ENCODE measurements around the gene MGAT3. TPM values are rescaled to one million over a fixed set of nuclear protein-coding genes. Genes with fewer than 3 reads are reported as not detected.

Gene MGAT3
- total RNA-seq, 4 donors from 2014 or later = 0.26 to 11.8 (median 9.5) TPM; not detected in 1

DNA sequence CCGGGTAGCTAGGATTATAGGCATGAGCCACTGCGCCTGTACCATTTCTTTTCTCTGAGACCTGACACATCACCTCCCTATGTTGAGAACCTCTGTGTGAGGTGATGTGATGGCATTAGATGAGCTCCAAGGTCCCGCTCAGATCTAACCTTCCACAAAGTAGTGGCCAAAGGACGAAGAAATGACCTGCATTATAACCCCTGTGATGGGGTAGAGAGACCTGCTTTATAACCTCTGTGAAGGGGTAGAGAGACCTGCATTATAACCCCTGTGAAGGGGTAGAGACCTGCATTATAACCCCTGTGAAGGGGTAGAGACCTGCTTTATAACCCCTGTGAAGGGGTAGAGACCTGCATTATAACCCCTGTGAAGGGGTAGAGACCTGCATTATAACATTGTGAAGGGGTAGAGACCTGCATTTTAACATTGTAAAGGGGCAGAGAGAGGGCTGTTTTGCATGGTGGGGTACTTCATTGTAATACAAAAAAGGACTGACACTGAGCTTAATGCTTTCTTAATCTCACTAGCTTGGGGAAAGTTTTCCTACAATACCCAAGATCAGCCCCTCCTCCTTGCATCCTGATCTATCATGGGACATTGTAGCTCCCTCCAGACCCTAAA, 53.8 kb downstream of the MGAT3 start:
- Histone ChIP-seq H3K27ac (no peak overlapping the region), H3K4me1 (no peaks in the 10 kb centered on the region), H3K36me3 (no peaks in the 10 kb centered on the region), H3K4me3 (no peak overlapping the region), H3K27me3 (no peaks in the 10 kb centered on the region), H3K9me3 (no peaks in the 10 kb centered on the region)
- intact Hi-C loops (cut with DNase I; ENCODE audit: low total_unique reads) = loop anchor here (10.0 kb wide), 1 partner anchor 336 kb away; no protein-coding TSS in a partner anchor
- DNase-seq = no peak
- TF ChIP-seq, protein P1, sequence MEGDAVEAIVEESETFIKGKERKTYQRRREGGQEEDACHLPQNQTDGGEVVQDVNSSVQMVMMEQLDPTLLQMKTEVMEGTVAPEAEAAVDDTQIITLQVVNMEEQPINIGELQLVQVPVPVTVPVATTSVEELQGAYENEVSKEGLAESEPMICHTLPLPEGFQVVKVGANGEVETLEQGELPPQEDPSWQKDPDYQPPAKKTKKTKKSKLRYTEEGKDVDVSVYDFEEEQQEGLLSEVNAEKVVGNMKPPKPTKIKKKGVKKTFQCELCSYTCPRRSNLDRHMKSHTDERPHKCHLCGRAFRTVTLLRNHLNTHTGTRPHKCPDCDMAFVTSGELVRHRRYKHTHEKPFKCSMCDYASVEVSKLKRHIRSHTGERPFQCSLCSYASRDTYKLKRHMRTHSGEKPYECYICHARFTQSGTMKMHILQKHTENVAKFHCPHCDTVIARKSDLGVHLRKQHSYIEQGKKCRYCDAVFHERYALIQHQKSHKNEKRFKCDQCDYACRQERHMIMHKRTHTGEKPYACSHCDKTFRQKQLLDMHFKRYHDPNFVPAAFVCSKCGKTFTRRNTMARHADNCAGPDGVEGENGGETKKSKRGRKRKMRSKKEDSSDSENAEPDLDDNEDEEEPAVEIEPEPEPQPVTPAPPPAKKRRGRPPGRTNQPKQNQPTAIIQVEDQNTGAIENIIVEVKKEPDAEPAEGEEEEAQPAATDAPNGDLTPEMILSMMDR (IDR thresholded peaks at IDR 0.05) = no peak
- TF ChIP-seq POLR2A (IDR thresholded peaks at IDR 0.05) = no peak

DNA sequence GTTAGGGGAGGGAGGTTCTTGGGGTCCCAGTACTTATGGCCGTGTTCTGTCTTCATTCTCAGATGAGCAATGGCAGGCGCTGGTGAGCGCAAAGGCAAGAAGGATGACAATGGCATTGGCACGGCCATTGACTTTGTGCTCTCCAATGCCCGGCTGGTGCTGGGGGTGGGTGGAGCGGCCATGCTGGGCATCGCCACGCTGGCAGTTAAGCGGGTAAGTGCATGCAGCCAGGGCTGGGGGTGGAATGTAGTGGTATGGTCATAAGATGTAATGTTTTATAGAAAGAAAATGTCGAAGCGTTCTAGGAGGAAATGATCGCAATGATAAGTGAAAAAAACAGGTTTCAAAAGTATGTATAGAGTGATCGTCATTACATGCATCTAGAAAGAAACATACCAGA, 54.4 kb downstream of the MGAT3 start:
- Histone ChIP-seq H3K36me3 (no peaks in the 10 kb centered on the region), H3K27ac (no peak overlapping the region), H3K4me1 (no peaks in the 10 kb centered on the region), H3K4me3 (no peak overlapping the region), H3K9me3 (no peaks in the 10 kb centered on the region), H3K27me3 (no peaks in the 10 kb centered on the region)
- TF ChIP-seq, protein P1 (IDR thresholded peaks at IDR 0.05) = no peak
- TF ChIP-seq POLR2A (IDR thresholded peaks at IDR 0.05) = no peak
- no peak for DNase-seq
- intact Hi-C loops (cut with DNase I; ENCODE audit: low total_unique reads) = loop anchor here (10.0 kb wide), 1 partner anchor 336 kb away; no protein-coding TSS in a partner anchor

DNA sequence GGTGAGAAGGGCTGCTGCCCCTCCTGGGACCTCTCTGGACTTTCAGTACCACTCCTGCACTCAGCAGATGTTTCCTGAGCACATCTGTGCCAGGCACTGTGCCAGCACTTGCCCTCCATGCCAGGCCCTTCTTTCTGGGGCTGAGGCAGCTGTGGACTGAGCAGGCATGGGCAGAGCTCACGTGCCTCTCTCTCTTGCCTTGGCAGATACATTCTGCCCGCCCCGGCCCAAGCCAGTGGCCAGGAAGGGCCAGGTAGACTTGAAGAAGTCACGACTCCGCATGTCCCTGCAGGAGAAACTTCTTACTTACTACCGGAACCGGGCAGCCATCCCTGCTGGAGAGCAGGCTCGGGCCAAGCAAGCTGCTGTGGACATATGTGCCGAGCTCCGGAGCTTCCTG, 55.2 kb downstream of the MGAT3 start:
- intact Hi-C loops (cut with DNase I; ENCODE audit: low total_unique reads) = loop anchor here (10.0 kb wide), 1 partner anchor 337 kb away; no protein-coding TSS in a partner anchor
- Histone ChIP-seq H3K9me3 (no peaks in the 10 kb centered on the region), H3K4me3 (no peak overlapping the region), H3K27me3 (no peaks in the 10 kb centered on the region), H3K4me1 (no peaks in the 10 kb centered on the region), H3K36me3 (no peaks in the 10 kb centered on the region), H3K27ac (no peak overlapping the region)
- TF ChIP-seq, protein P1 (IDR thresholded peaks at IDR 0.05) = no peak
- DNase-seq = no peak

DNA sequence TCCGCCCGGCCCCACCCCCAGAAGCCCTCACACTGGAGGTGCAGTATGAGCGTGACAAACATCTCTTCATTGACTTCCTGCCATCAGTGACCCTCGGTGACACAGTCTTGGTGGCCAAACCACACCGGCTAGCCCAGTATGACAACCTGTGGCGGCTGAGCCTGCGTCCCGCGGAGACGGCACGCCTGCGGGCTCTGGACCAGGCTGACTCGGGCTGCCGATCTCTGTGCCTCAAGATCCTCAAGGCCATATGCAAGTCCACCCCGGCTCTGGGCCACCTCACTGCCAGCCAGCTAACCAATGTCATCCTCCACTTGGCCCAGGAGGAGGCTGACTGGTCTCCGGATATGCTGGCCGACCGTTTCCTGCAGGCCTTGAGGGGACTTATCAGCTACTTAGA, 57.0 kb downstream of the MGAT3 start:
- peaks cover 2% of the 10 kb centered on the region in 2 donors for H3K4me1 ChIP-seq
- no peak for DNase-seq
- intact Hi-C loops (cut with DNase I; ENCODE audit: low total_unique reads) = loop anchor here (10.0 kb wide), 1 partner anchor 339 kb away; no protein-coding TSS in a partner anchor
- H3K36me3 ChIP-seq = no peaks in the 10 kb centered on the region
- H3K4me3 ChIP-seq = no peak overlapping the region
- no peaks in the 10 kb centered on the region for H3K27me3 ChIP-seq
- TF ChIP-seq POLR2A (IDR thresholded peaks at IDR 0.05) = no peak
- TF ChIP-seq, protein P1 (IDR thresholded peaks at IDR 0.05) = no peak
- no peaks in the 10 kb centered on the region for H3K9me3 ChIP-seq
- no peak overlapping the region for H3K27ac ChIP-seq

DNA sequence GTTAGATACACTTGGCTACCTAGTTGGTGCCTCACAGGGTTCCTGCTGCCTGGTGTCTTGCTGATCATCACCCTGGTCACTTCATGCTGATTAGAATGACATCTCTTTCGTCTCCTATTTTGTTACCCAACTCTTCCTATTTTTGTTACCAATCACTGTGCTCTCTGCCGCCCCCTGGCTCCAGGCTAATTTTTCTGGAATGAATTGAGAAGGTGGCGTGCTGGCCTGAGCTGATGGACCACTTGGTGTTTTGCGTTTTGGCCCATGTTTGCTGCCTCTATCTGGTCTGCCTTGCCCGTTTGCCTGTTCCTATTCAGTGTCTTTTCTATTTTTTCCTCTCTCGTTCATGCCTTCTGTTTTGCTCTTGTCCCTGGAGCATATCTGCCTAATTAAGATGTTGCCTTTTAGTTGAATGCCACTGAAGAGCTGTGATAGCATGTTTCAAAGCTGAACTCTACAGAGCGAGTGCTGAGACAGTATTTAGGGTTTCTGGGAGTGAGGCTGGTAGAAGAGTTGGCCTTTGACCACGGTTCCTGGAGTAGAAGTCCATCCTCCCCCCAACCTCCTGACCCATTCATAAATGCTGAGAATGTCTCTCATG, 57.7 kb downstream of the MGAT3 start:
- Histone ChIP-seq H3K4me1 (peaks cover 5 to 9% of the 10 kb centered on the region in 2 donors), H3K9me3 (no peaks in the 10 kb centered on the region), H3K27me3 (no peaks in the 10 kb centered on the region), H3K27ac (no peak overlapping the region), H3K36me3 (no peaks in the 10 kb centered on the region), H3K4me3 (no peak overlapping the region)
- TF ChIP-seq, protein P1 (IDR thresholded peaks at IDR 0.05) = peak; percentile 50 to 65 (median 54)
- no peak for TF ChIP-seq POLR2A (IDR thresholded peaks at IDR 0.05)
- peak; percentile 49 to 50 for DNase-seq
- intact Hi-C loops (cut with DNase I; ENCODE audit: low total_unique reads) = loop anchor here (10.0 kb wide), 1 partner anchor 340 kb away; no protein-coding TSS in a partner anchor

All from uterus (tissue), 4 donors.